Mammary epithelial cell (primary cell): ENCODE measurements around the gene CIDEA.

Source experiments
- CTCF ChIP-seq, 2 donors: IDR thresholded peaks in 1 of 2; conservative IDR thresholded peaks in 1 of 2; 2 replicates each; pipeline ENCODE4 v1.5.1; 2011 to 2012; ENCODE audit warnings: inconsistent platforms in 2 of 2, low read length in 2 of 2, mild to moderate bottlenecking in 2 of 2, control low read depth in 1 of 2, low read depth in 1 of 2; ENCODE audit not compliant: insufficient read depth in 1 of 2; ENCODE audit errors: extremely low read depth in 1 of 2
- EZH2 ChIP-seq: IDR thresholded peaks from 2 replicates; pipeline ENCODE4 v1.6.1; 2012; ENCODE audit warnings: low read length, inconsistent platforms, borderline replicate concordance

- TF ChIP-seq CTCF (conservative IDR thresholded peaks at IDR 0.05 in 1 of 2, IDR thresholded peaks at IDR 0.05 in 1 of 2; ENCODE audit: extremely low read depth in 1 of 2, insufficient read depth in 1 of 2, low read depth in 1 of 2, low read length in 2 of 2), result no peak
- TF ChIP-seq EZH2, result no peak
These were observed 20.8 kb upstream of the CIDEA start for GRCh38 chr18:12233378-12233777.
